UCSD-AML1 (cell line): ENCODE results near the gene NRP2.

Source experiments
- DNase-seq: peaks from one replicate; lab custom pipeline; 2025; ENCODE audit not compliant: unreplicated experiment; lab: John Stamatoyannopoulos, UW

The NRP2 gene

GRCh38 chr2:205730701-205731582 lies 48.6 kb downstream of the NRP2 start:
- no peak for DNase-seq

- DNase-seq, result no peak
Observed at GRCh38 chr2:205731583-205731981, 49.3 kb downstream of the NRP2 start.

GRCh38 chr2:205732314-205732713 lies 50.0 kb downstream of the NRP2 start:
- DNase-seq, result no peak

- no peak for DNase-seq
Observed at GRCh38 chr2:205733082-205733481, 50.8 kb downstream of the NRP2 start.

- no peak for DNase-seq
Observed at GRCh38 chr2:205733648-205734047, 51.3 kb downstream of the NRP2 start.

- DNase-seq, result peak; percentile 17
Observed at GRCh38 chr2:205734436-205735037, 52.2 kb downstream of the NRP2 start.

GRCh38 chr2:205738117-205738968 lies 56.0 kb downstream of the NRP2 start:
- DNase-seq, result no peak

GRCh38 chr2:205739620-205740019 lies 57.3 kb downstream of the NRP2 start:
- DNase-seq, result no peak

- DNase-seq, result no peak
Observed at GRCh38 chr2:205740381-205740780, 58.1 kb downstream of the NRP2 start.

- DNase-seq, result no peak
Observed at GRCh38 chr2:205741256-205741978, 59.1 kb downstream of the NRP2 start.

- DNase-seq, result no peak
Observed at GRCh38 chr2:205743137-205743536, 60.8 kb downstream of the NRP2 start.

GRCh38 chr2:205744074-205744591 lies 61.8 kb downstream of the NRP2 start:
- no peak for DNase-seq

GRCh38 chr2:205745661-205746419 lies 63.5 kb downstream of the NRP2 start:
- DNase-seq, result no peak

- DNase-seq, result no peak
Observed at GRCh38 chr2:205746420-205746785, 64.1 kb downstream of the NRP2 start.

- no peak for DNase-seq
Observed at GRCh38 chr2:205747829-205748386, 65.6 kb downstream of the NRP2 start.

GRCh38 chr2:205748639-205749038 lies 66.3 kb downstream of the NRP2 start:
- no peak for DNase-seq

- no peak for DNase-seq
Observed at GRCh38 chr2:205749078-205749477, 66.8 kb downstream of the NRP2 start.

- no peak for DNase-seq
Observed at GRCh38 chr2:205750797-205751196, 68.5 kb downstream of the NRP2 start.

- DNase-seq, result no peak
Observed at GRCh38 chr2:205751569-205752031, 69.3 kb downstream of the NRP2 start.
